Measurements from ENCODE around the gene RNF208.

The RNF208 gene

DNA sequence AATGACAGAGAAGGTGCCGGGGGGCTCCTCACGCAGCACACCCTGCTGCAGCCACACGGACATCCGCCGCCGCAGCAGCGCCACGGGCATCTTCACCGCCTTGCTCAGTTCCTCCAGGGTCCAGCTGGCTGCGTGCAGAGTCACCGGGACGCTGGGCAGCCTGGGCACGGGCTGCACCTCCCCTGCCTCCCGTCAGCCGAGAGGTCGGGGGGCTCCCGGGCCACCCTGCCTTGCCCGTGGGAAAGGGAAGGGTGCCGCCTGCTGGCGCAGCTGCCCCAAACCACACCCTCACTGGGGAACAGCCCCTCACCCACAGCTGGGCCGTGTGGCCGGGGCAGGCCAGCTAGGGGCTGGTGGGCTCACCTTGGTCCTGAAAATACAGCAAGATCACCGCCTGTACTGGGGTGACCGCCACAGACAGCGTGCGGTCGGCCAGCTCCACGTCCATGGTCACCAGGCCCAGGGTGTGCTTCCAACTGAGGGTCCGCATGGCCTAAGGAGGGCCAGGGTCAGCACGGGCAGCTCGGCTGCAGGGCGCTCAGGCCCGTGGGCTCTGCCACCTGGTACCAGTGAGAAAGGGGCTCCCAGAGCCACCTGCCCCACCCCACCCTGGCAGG lies 46.6 kb downstream of the RNF208 start:
- no peak for DNase-seq (ENCODE audit: low spot score)

DNA sequence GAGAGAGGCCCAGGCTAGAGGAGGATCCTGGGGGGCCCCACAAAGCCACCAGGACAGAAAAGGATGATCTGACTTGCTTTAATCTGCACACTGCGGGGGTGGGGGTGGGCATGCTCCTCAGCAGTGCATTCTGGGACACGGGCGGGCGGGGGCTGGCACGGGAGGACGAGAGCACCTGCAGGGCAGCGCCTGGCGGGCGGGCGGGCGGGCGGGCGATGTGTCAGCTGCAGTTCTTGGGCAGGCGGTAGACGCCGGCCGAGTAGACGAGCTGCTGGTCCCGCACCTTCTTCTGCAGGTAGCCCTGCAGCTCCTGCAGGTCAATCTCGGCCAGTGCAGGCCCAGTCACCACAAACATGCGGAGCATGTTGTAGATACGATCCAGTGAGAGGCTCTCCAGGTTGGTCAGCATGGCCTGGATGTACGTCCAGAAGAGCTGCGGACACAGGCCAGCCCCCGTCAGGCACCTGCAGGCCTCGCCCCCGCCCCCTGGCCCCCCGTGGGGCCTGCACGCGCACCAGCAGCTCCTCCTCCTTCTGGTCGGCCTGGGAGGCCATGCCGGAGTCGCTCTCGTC lies 47.2 kb downstream of the RNF208 start:
- DNase-seq (ENCODE audit: low spot score), result peak; percentile 41

DNA sequence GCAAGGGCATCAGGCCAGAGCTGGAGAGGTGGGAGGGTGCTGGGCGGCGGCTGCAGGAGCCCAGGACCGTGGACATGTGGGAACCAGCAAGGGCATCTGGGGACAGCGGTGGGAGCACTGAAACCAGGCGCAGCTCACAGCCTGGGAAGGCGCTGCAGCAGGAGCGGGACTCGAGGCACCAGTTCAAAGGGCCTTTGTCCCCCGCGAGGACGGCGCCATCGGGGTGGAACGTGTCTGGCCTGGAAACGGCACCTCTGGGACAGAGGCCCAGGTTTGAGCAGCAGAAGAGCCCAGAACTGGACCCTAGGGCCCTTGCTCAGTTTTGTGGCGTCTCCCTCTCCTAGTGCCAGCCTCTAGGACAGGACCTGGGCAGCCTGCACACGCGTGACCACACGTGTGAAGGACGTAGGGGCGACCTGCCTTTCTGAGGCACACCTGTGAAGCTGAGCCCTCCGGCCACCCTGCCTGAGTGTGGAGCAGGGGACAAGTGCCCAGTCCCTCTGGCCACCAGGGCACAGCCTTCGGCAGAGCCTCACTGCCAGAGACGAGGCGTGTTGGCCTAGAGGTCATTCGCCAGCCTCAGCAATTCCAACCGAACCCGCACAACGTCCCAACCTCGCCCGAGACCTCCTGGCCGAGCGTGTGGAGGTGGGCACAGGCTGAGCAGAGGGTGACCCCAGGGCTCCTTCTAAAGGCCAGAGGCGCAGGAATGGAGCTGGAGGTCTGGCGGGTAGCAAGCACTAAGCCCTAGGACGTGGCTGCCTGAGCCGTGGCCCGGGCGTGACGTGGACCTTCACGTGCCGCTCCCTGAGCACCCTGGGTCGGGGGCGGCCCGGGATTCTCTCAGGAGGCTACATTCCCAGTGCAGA lies 48.0 kb downstream of the RNF208 start:
- DNase-seq (ENCODE audit: low spot score), result no peak

DNA sequence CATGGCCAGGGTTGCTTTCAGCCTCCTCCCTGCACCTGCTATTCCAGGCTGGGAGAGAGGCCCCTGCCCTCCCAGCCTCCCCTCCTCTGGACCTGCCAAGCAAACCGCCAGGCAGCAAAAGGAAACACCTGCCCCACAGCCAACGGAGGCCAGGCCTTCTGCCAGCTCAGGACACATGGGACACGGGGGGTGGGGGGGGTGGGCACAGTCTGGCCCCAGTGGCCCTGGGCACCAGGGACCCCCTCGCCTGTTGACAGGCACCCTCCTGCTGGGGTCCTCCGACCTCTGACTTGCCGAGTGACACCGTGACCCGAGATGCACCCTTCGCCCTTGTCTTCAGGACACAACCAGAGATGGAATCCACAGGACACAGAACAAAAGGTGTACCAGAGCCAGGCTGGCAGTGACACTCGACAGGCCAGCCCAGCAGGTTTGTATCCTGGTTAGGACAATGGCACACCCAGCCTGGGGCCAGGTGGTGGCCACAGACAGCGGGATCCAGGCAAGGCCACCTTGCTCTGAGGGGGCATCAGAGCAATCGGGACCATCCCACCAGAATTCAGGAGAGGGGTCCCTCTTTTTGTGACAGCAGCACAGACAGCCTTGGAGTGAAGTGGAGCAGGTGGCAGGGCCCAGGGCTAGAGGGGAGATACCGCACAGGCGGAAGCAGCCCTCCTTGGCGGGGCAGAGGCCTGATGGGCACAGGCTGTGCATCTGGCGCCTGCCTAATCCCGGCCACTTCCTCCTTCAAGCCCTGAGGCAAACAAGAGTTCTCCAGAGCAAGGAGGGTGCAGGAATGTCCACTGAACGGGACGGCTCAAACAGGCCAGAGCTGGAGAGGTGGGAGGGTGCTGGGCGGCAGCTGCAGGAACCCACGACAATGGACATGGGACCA lies 48.9 kb downstream of the RNF208 start:
- no peak for DNase-seq (ENCODE audit: low spot score)

DNA sequence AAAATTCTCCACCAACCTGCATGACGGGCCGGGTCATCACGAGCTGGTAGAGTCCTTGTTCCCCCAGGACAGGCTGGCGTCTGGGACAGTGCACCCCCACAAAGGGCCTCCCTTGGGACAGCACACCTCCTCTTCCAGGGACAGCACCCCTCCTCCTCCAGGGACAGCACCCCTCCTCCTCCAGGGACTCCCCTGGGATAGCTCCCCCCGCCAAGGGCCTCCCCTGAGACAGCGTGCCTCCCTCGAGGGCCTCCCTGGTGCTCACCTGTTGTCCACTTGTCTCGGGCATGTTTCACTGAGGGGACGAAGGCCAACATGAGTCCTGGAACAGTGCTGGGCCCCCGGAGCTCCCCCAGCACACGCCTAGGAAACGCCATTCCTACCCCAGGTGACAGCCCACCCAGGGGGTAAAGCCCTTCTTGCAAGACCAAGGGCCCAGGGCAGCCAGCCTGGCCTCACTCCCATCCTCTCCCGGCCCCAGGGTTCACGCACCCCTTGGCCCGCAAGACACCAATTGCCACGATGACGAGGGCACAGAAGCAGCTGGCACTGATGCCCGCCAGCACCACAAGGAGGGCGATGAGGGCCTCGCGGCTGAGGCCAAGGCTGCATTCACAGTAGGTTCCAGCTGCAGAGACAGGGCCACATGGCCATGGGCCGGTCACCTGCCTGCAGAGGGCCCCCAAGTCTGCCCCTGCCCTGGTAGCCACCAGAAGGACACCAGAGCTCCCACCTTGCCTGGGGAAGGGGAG lies 50.7 kb downstream of the RNF208 start:
- no peak for DNase-seq (ENCODE audit: low spot score)

DNA sequence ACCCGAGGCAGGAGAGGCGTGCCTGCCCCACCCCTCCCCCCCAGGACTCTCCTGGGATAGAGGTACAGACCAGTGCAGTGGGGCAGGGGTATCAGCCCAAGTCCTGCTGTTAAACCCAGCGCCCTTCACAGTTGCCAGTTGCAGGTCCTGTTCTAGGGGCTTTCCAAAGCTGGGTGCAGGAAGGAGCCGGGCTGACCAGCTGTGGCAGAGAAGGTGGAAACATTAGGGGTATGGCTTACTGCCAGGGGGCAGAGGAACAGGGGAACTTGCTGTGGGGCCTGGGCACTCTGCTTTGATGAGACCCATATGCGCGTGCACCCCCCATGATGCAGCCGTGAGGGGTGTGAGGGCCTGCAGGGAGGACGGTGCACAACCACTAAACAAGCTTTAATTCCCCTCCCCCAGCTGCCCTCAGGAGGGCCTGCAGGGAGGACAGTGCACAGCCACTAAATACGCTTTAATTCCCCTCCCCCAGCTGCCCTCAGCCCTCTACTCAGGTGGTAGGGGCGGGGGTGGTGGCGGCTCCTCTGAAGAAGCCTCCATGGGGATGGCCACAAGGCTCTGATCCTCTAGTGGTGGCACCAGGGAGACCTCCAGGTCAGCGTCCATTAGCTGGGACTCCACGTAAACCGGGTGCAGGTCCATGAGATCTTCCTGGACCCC lies 51.4 kb downstream of the RNF208 start:
- DNase-seq (ENCODE audit: low spot score), result no peak
